Fibroblast of mammary gland (primary cell): ENCODE measurements around the gene DCN.

Source experiments
- DNase-seq: peaks from one replicate; pipeline ENCODE4 v3.0.0-alpha.2; 2010; ENCODE audit warnings: low read depth
- H3K4me3 ChIP-seq: 2 replicates; pipeline ENCODE4 v1.5.1; 2011; ENCODE audit warnings: low read depth, mild to moderate bottlenecking, low read length, moderate library complexity; ENCODE audit not compliant: control insufficient read depth
- TF ChIP-seq, protein P1 (sequence below): conservative IDR thresholded peaks from 2 replicates; pipeline ENCODE4 v1.5.1; 2011; ENCODE audit warnings: low read depth, low read length, inconsistent platforms; ENCODE audit not compliant: control insufficient read depth, insufficient read depth

The DCN gene

DNA sequence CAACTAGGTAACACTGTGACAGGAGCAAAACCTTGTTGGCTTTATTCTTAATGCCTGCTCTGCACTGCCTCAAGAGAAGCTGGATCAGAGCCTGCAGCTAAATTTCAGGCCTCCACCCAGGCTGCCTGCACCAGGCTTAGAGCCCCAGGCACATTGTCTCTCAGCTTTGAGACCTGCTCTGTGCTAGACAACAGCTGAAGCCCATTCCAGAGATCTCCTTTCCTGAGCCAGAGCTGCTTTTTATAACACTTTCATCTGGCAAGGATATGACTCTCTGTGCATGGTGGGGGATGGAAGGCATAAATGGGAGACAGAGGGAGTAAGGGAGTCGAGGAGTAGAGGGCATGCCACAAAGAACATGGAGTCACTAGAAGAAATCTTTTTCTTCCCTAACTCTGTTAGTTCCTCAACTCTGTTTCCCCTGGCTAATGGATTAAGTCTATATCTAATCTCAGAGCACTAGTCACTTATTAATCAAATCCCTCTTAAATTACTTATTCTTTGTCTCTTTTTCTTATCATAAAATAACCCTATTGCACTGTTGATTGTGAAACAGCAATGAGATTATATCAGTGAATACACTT, 44.2 kb downstream of the DCN start:
- no peak overlapping the region for H3K4me3 ChIP-seq
- TF ChIP-seq, protein P1, sequence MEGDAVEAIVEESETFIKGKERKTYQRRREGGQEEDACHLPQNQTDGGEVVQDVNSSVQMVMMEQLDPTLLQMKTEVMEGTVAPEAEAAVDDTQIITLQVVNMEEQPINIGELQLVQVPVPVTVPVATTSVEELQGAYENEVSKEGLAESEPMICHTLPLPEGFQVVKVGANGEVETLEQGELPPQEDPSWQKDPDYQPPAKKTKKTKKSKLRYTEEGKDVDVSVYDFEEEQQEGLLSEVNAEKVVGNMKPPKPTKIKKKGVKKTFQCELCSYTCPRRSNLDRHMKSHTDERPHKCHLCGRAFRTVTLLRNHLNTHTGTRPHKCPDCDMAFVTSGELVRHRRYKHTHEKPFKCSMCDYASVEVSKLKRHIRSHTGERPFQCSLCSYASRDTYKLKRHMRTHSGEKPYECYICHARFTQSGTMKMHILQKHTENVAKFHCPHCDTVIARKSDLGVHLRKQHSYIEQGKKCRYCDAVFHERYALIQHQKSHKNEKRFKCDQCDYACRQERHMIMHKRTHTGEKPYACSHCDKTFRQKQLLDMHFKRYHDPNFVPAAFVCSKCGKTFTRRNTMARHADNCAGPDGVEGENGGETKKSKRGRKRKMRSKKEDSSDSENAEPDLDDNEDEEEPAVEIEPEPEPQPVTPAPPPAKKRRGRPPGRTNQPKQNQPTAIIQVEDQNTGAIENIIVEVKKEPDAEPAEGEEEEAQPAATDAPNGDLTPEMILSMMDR, result no peak

DNA sequence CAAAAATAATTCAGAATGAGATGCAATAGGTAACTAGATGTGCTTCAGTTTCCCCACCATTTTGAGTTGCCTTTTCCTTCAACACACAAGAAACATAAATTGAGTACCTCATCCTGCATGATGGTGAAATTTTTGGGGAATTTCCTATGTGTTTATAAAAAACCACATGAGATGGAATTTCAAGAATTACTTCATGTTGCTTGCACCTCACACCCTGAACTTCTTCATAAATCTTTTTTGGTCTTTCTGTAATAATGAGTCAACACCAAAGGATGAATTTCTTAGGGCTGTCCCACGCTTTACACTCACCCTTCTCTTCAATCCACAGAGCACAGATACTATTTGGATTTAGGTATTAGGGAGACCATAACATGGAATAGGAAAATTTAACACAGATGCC, 48.7 kb downstream of the DCN start:
- TF ChIP-seq, protein P1, result no peak
- no peak overlapping the region for H3K4me3 ChIP-seq
- peak; percentile 88 for DNase-seq

More for the DNA sequence above, 44.2 kb downstream of the DCN start:
- no peak for DNase-seq

DNA sequence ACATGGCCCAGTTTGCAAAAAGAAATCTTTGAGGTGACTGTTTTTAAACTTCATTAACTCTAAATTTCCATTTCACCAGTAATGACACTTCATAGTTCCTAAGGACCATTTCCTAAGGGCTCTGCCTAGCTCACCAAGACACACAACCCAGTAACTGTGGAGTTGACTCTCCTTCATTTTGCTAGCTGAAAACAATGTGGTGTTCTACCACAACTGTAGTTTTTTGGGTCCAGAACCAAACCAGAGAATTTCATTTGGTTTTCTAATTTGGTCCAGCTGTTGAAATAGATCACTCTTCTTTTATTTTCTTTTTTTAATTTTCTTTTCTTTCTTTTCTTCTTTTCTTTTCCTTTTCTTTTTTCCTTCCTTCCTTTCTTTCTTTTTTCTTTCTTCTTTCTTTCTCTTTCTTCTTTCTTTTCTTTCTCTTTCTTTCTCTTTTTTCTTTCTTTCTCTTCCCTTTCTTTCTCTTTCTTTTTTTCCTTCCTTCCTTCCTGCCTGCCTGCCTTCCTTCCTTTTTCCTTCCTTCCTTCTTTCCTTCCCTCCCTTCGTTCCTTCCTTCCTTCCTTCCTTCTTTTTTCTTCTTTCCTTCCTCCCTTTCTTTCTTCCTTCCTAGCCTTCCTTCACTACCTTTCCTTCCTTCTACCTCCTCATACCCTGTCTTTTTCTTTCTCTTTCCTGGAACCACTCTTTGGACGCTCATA, 52.8 kb downstream of the DCN start:
- H3K4me3 ChIP-seq, result no peak overlapping the region
- DNase-seq, result no peak
- TF ChIP-seq, protein P1, result no peak

DNA sequence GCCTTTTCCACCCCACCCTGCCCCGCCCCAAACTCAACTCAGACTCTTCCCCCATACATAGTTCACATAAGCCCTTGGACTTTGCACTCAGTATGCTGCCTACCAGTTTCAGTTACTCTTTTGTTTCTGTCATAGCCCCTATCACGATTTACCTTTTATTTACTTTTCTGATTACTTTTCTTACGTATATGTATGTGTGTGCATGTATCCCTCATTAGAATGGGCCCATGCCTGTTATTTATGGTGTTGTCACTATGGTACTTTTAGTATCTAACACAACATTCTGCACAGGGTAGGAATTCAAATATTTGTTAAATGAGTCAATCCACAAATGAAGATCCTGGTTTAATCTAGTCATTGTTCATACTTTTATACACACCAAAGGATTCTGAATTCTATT, 54.9 kb downstream of the DCN start:
- TF ChIP-seq, protein P1, result no peak
- H3K4me3 ChIP-seq, result no peak overlapping the region
- peak; percentile 58 for DNase-seq

DNA sequence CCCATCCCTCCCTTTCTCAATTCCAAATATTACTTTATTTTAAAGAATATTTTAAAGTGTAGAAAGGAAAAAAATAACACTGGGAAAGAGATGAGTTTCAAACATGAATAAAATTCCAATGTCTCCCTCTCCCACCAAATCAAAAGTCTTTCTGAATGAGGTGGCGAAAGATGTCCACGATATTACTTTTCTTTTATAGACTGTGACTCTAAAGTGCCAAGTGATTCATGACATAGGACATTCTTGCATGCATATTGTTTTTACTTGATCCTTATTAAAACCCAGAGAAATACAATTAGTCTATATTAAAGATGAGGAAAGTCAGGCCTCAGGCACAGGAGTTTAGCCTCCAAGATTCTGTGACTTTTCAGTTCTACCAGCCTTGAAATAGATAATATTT, 55.3 kb downstream of the DCN start:
- H3K4me3 ChIP-seq, result no peak overlapping the region
- DNase-seq, result no peak
- TF ChIP-seq, protein P1, result no peak

DNA sequence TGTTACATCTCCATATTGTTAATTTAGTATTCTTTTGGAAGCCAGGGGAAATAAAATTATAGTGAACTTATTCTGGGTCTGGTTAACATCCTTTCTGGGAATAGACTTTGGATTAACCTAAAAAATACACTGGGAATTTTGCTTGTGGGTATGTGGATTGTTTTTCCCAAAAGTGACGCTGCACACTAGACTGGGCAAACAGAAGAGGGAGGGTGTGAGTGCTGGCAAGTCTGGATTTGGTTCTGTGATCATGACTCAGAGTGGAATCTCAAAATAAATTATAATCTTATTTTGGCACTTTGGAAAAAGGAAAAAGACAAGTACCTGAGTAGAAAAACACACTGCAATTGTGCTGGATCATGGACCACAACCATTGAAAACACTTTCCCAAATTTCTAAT, 56.1 kb downstream of the DCN start:
- peak; percentile 44 for DNase-seq
- TF ChIP-seq, protein P1, result no peak
- no peak overlapping the region for H3K4me3 ChIP-seq
